GM23248 (cell line): ENCODE data around the gene MFSD6.

Experiments
- EZH2 ChIP-seq: fragments of 200-600 bp; sonication (generic); IDR thresholded peaks from 2 replicates; pipeline ENCODE4 v1.6.1; 2018; ENCODE audit warnings: antibody characterized with exemption, mild to moderate bottlenecking; ENCODE audit not compliant: insufficient read depth, poor library complexity, severe bottlenecking
- EZH2phosphoT487 ChIP-seq: fragments of 200-600 bp; sonication (generic); IDR thresholded peaks from 2 replicates; pipeline ENCODE4 v1.6.1; 2018; ENCODE audit warnings: antibody characterized with exemption, moderate library complexity, mild to moderate bottlenecking, low read depth; ENCODE audit not compliant: insufficient read depth

GRCh38 chr2:190546734-190547133 is 138.6 kb downstream of the MFSD6 start:
- no peak for TF ChIP-seq EZH2phosphoT487
- no peak for TF ChIP-seq EZH2
